Parathyroid adenoma (tissue), 2 donors: ENCODE results near the gene STXBP1.

ENCODE experiments used
- H2AFZ ChIP-seq: fragments of 300-600 bp; sonication (generic); one replicate; pipeline ENCODE4 v1.7.0; 2017; ENCODE audit warnings: antibody characterized with exemption, mild to moderate bottlenecking
- H3K27ac ChIP-seq: fragments of 300-600 bp; sonication (generic); one replicate; pipeline ENCODE4 v1.7.0; 2017
- H3K27me3 ChIP-seq: fragments of 300-600 bp; sonication (generic); one replicate; pipeline ENCODE4 v1.7.0; 2017; ENCODE audit warnings: low read length; ENCODE audit not compliant: control insufficient read depth, insufficient read depth
- H3K36me3 ChIP-seq: fragments of 300-600 bp; sonication (generic); one replicate; pipeline ENCODE4 v1.7.0; 2017; ENCODE audit warnings: low read length; ENCODE audit not compliant: control insufficient read depth, insufficient read depth
- H3K4me1 ChIP-seq: fragments of 300-600 bp; sonication (generic); one replicate; pipeline ENCODE4 v1.7.0; 2017; ENCODE audit warnings: control low read depth
- H3K4me2 ChIP-seq: fragments of 300-600 bp; sonication (generic); one replicate; pipeline ENCODE4 v1.7.0; 2017; ENCODE audit warnings: low read length
- H3K4me3 ChIP-seq: fragments of 300-600 bp; sonication (generic); one replicate; pipeline ENCODE4 v1.7.0; 2017; ENCODE audit warnings: low read depth, low read length
- H3K79me2 ChIP-seq: fragments of 300-600 bp; sonication (generic); one replicate; pipeline ENCODE4 v1.7.0; 2017; ENCODE audit warnings: control low read depth
- H3K9ac ChIP-seq: fragments of 300-600 bp; sonication (generic); one replicate; pipeline ENCODE4 v1.7.0; 2017; ENCODE audit warnings: mild to moderate bottlenecking
- H3K9me3 ChIP-seq: fragments of 300-600 bp; sonication (generic); one replicate; pipeline ENCODE4 v1.7.0; 2017; ENCODE audit warnings: low read length; ENCODE audit not compliant: control insufficient read depth
- TF ChIP-seq, protein P1 (sequence below): fragments of 300-600 bp; sonication (generic); IDR thresholded peaks from one replicate; pipeline ENCODE4 v1.7.0; 2017; ENCODE audit warnings: antibody characterized with exemption, mild to moderate bottlenecking
- donor health status: primary hyperparathyroidism.

The STXBP1 gene

GRCh38 chr9:127728808-127729207 is 116.7 kb downstream of the STXBP1 start:
- no peak overlapping the region for H3K4me2 ChIP-seq
- H2AFZ ChIP-seq = no peak overlapping the region
- no peaks in the 10 kb centered on the region for H3K4me1 ChIP-seq
- H3K36me3 ChIP-seq = no peaks in the 10 kb centered on the region
- H3K79me2 ChIP-seq = no peaks in the 10 kb centered on the region
- no peak overlapping the region for H3K9ac ChIP-seq
- TF ChIP-seq, protein P1, sequence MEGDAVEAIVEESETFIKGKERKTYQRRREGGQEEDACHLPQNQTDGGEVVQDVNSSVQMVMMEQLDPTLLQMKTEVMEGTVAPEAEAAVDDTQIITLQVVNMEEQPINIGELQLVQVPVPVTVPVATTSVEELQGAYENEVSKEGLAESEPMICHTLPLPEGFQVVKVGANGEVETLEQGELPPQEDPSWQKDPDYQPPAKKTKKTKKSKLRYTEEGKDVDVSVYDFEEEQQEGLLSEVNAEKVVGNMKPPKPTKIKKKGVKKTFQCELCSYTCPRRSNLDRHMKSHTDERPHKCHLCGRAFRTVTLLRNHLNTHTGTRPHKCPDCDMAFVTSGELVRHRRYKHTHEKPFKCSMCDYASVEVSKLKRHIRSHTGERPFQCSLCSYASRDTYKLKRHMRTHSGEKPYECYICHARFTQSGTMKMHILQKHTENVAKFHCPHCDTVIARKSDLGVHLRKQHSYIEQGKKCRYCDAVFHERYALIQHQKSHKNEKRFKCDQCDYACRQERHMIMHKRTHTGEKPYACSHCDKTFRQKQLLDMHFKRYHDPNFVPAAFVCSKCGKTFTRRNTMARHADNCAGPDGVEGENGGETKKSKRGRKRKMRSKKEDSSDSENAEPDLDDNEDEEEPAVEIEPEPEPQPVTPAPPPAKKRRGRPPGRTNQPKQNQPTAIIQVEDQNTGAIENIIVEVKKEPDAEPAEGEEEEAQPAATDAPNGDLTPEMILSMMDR = no peak
- no peak overlapping the region for H3K27ac ChIP-seq
- H3K4me3 ChIP-seq = no peak overlapping the region
- no peaks in the 10 kb centered on the region for H3K9me3 ChIP-seq
- no peaks in the 10 kb centered on the region for H3K27me3 ChIP-seq

- TF ChIP-seq, protein P1 = no peak
- H3K4me1 ChIP-seq = no peaks in the 10 kb centered on the region
These were observed 117.6 kb downstream of the STXBP1 start for GRCh38 chr9:127729522-127730256.

GRCh38 chr9:127730262-127730661 is 118.2 kb downstream of the STXBP1 start:
- H3K4me2 ChIP-seq = no peak overlapping the region
- no peaks in the 10 kb centered on the region for H3K79me2 ChIP-seq
- TF ChIP-seq, protein P1 = no peak
- H3K4me1 ChIP-seq = no peaks in the 10 kb centered on the region
- no peaks in the 10 kb centered on the region for H3K36me3 ChIP-seq
- H3K9ac ChIP-seq = no peak overlapping the region
- no peak overlapping the region for H2AFZ ChIP-seq
- H3K4me3 ChIP-seq = no peak overlapping the region
- H3K27me3 ChIP-seq = no peaks in the 10 kb centered on the region
- no peak overlapping the region for H3K27ac ChIP-seq
- H3K9me3 ChIP-seq = no peaks in the 10 kb centered on the region

More at GRCh38 chr9:127729522-127730256, 117.6 kb downstream of the STXBP1 start:
- H3K27me3 ChIP-seq = no peaks in the 10 kb centered on the region
- no peaks in the 10 kb centered on the region for H3K79me2 ChIP-seq
- no peak overlapping the region for H3K4me2 ChIP-seq
- no peak overlapping the region for H3K27ac ChIP-seq
- no peak overlapping the region for H3K4me3 ChIP-seq
- H3K9ac ChIP-seq = no peak overlapping the region
- H3K36me3 ChIP-seq = no peaks in the 10 kb centered on the region
- no peak overlapping the region for H2AFZ ChIP-seq
- H3K9me3 ChIP-seq = no peaks in the 10 kb centered on the region

DNA sequence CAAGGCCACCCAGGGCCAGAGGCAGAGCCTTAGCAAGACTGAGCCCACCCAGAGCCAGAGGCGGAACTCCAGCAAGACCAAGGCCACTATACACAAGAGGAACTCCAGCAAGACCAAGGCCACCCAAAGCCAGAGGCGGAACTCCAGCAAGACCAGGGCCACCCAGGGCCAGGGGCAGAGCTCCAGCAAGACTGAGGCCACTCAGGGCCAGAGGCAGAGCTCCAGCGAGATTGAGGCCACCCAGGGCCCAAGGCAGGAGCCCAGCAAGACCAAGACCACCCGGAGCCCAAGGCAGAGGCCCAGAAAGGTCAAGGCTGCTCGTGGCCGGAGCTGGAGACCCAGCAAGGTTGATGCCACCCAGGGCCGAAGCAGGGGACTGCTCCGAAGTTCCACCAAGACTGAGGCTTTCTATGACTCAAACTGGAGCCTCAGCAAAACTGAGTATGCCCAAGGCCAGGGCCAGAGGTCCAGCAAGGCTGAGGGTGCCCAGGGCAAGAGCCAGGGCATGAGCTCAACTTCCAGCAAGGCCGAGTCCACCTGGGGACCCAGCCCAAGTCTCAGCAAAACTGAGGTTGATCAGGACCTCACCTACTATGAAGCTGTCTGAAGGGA is 118.8 kb downstream of the STXBP1 start:
- Histone ChIP-seq H3K4me2 (no peak overlapping the region), H3K9ac (no peak overlapping the region), H2AFZ (no peak overlapping the region), H3K36me3 (no peaks in the 10 kb centered on the region), H3K27me3 (no peaks in the 10 kb centered on the region), H3K9me3 (no peaks in the 10 kb centered on the region), H3K79me2 (no peaks in the 10 kb centered on the region), H3K4me3 (no peak overlapping the region), H3K27ac (no peak overlapping the region), H3K4me1 (no peaks in the 10 kb centered on the region)
- TF ChIP-seq, protein P1 = no peak

DNA sequence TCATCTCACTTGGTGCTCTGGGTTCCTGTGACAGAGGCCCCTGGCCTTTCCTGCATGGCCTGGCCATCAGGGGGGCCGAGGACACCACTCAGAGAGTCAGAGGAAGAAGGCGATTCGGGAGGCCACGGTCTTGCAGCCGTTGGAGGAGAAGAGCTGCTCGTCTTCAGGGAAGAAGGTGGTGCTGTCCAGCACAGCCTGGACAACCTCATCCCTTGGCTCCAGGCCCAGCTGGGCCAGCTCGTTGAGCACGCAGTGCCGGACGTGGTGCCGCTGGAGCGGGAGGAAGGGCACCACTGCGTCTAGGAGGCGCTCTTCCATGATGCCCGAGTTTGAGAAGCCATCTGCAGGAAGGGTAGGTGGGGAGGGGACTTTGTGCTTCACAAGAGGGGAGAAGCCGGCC is 119.9 kb downstream of the STXBP1 start:
- H3K9me3 ChIP-seq = no peaks in the 10 kb centered on the region
- no peak overlapping the region for H3K9ac ChIP-seq
- H3K36me3 ChIP-seq = no peaks in the 10 kb centered on the region
- no peak overlapping the region for H3K4me2 ChIP-seq
- H3K27me3 ChIP-seq = no peaks in the 10 kb centered on the region
- H3K4me3 ChIP-seq = no peak overlapping the region
- TF ChIP-seq, protein P1 = no peak
- H3K27ac ChIP-seq = no peak overlapping the region
- H3K79me2 ChIP-seq = no peaks in the 10 kb centered on the region
- no peak overlapping the region for H2AFZ ChIP-seq
- H3K4me1 ChIP-seq = no peaks in the 10 kb centered on the region
